Effector memory CD4-positive, alpha-beta T cell (primary cell): ENCODE data around the gene SFXN5.

Source experiments
- DNase-seq, 3 donors: peaks; one replicate each; pipeline ENCODE4 v3.0.0-alpha.2; 2020
- H3K27ac ChIP-seq: 2 replicates; pipeline ENCODE4 v1.7.0; 2013; ENCODE audit warnings: mild to moderate bottlenecking, low read length, moderate library complexity; ENCODE audit not compliant: insufficient read depth, poor library complexity, severe bottlenecking
- H3K27me3 ChIP-seq: replicated peaks from 2 replicates; pipeline ENCODE4 v1.7.0; 2013; ENCODE audit warnings: mild to moderate bottlenecking, low read length; ENCODE audit not compliant: insufficient read depth, control insufficient read depth, poor library complexity, severe bottlenecking
- H3K36me3 ChIP-seq: 2 replicates; pipeline ENCODE4 v1.7.0; 2013; ENCODE audit warnings: mild to moderate bottlenecking, low read length, moderate library complexity; ENCODE audit not compliant: control insufficient read depth, insufficient read depth
- H3K4me1 ChIP-seq: 2 replicates; pipeline ENCODE4 v1.7.0; 2013; ENCODE audit warnings: low read length, mild to moderate bottlenecking; ENCODE audit not compliant: control insufficient read depth, insufficient read depth, poor library complexity, severe bottlenecking
- H3K4me3 ChIP-seq: 2 replicates; pipeline ENCODE4 v1.7.0; 2013; ENCODE audit warnings: low read length, low read depth, mild to moderate bottlenecking; ENCODE audit not compliant: insufficient read depth, poor library complexity, severe bottlenecking
- H3K9me3 ChIP-seq: 2 replicates; pipeline ENCODE4 v1.7.0; 2013; ENCODE audit warnings: mild to moderate bottlenecking, low read length, moderate library complexity; ENCODE audit not compliant: control insufficient read depth

Gene SFXN5

GRCh38 chr2:72940361-72940760 is 131.2 kb downstream of the SFXN5 start:
- Histone ChIP-seq H3K9me3 (no peaks in the 10 kb centered on the region), H3K36me3 (no peaks in the 10 kb centered on the region), H3K4me1 (no peaks in the 10 kb centered on the region)

GRCh38 chr2:72938455-72938854 is 133.1 kb downstream of the SFXN5 start:
- H3K4me1 ChIP-seq, result no peaks in the 10 kb centered on the region
- H3K4me3 ChIP-seq, result no peak overlapping the region
- no peak overlapping the region for H3K27ac ChIP-seq
- H3K27me3 ChIP-seq, result no peaks in the 10 kb centered on the region
- H3K36me3 ChIP-seq, result no peaks in the 10 kb centered on the region
- no peaks in the 10 kb centered on the region for H3K9me3 ChIP-seq
- no peak for DNase-seq

More at GRCh38 chr2:72940361-72940760, 131.2 kb downstream of the SFXN5 start:
- Histone ChIP-seq H3K27me3 (no peaks in the 10 kb centered on the region), H3K27ac (no peak overlapping the region), H3K4me3 (no peak overlapping the region)
- DNase-seq, result no peak

DNA sequence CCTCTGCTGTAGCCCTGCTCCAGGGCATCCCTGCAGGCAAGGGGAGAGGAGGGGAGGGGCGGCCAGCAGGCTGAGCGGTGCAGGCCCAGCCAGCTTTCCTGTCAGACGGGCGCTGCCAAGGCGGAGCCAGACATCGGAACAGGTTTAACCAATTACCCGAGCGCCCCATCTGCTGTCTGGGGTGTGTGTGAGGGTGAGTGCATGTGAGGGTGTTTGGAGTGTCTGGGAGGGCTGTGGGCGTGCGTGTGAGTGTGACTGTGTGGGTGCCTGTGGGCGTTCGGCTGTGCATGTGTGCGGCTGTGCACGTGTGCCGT is 134.2 kb downstream of the SFXN5 start:
- no peak for DNase-seq
- no peak overlapping the region for H3K27ac ChIP-seq
- no peaks in the 10 kb centered on the region for H3K9me3 ChIP-seq
- no peaks in the 10 kb centered on the region for H3K36me3 ChIP-seq
- no peaks in the 10 kb centered on the region for H3K4me1 ChIP-seq
- no peak overlapping the region for H3K4me3 ChIP-seq
- H3K27me3 ChIP-seq, result peaks cover 4% of the 10 kb centered on the region

DNA sequence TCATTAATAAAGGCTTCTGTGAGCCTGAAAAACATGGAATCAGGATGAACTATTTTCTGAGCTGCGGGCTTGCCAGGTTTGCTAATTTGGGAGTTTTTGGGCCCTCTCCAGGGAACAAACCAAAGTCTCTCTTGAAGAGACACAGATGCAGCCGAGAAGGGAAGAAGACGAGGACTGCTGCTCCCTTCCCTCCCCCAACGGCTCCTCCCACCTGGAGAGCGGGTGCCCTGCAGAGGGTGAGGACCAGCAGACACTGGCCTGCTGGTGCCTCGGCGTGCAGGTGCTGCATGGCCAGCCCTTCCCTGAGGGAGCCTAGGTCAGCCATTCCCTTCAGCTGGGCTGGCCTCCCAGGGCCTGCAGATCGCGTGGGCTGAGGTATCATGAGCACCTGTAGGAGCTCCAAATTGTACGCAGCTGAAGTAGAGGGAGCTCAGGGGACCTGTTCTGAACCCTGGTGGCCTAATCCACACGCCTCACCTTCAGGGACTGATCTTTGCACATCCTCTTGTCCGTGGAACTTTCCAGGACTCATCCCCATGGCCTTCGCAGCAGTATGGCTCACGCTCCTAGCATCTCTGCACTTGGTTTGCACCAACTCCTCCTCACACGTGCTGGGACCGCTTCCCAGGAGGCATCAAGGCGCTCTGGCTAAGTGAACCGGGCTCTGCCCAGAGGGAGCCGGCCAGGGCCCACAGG is 134.7 kb downstream of the SFXN5 start:
- no peak for DNase-seq

GRCh38 chr2:72935611-72935957 is 135.9 kb downstream of the SFXN5 start:
- H3K27me3 ChIP-seq, result peaks cover 4% of the 10 kb centered on the region
- no peaks in the 10 kb centered on the region for H3K4me1 ChIP-seq
- no peaks in the 10 kb centered on the region for H3K36me3 ChIP-seq
- H3K27ac ChIP-seq, result no peak overlapping the region
- no peak for DNase-seq
- H3K9me3 ChIP-seq, result no peaks in the 10 kb centered on the region
- no peak overlapping the region for H3K4me3 ChIP-seq

More for the DNA sequence above, 134.7 kb downstream of the SFXN5 start:
- Histone ChIP-seq H3K36me3 (no peaks in the 10 kb centered on the region), H3K9me3 (no peaks in the 10 kb centered on the region), H3K27ac (no peak overlapping the region), H3K4me3 (no peak overlapping the region), H3K4me1 (no peaks in the 10 kb centered on the region), H3K27me3 (peaks cover 4% of the 10 kb centered on the region)

DNA sequence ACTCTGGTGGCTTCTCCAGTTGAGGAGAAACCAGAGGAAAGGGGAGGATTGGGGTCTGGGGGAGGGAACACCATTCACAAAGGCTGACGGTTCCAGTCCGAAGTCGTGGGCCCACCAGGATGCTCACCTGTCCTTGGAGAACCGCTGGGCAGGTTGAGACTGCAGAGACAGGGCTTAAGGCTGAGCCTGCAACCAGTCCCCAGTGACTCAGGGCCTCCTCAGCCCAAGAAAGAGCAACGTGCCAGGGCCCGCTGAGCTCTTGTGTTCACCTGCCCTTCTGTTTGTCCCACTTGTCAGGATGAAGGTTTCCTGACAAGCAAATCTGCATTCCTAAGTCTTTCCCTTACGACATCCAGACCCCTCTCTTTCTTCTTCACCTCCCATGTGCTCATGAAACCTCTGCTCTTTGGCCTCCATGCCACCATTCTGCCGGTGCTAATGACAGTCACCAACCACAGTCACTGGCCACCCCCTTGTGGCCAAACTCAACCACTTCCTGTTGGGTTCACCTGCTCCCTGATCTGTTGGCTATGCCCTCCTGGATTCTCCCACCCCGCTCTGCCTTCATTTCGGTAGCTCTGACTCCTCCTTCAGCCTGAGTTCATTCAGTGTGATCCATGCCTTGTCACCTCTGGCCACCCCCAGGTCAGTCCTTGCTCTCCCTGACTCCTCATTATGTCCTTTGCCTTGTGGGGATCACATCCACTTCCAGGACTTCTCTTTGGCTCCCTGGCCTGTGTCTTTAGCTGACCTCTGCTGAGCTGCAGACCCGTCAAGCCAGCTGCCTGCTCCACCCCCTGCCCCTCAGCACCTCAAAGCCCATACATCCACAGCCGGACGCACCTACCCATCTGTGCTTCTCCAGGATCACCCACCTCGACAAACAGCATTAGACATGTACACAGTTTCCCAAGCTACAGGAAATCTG is 136.6 kb downstream of the SFXN5 start:
- peaks cover 5% of the 10 kb centered on the region for H3K27me3 ChIP-seq
- no peak for DNase-seq
- no peak overlapping the region for H3K4me3 ChIP-seq

GRCh38 chr2:72933646-72934151 is 137.8 kb downstream of the SFXN5 start:
- DNase-seq, result no peak

More for the DNA sequence above, 136.6 kb downstream of the SFXN5 start:
- H3K9me3 ChIP-seq, result no peaks in the 10 kb centered on the region
- H3K4me1 ChIP-seq, result no peaks in the 10 kb centered on the region
- no peaks in the 10 kb centered on the region for H3K36me3 ChIP-seq
- H3K27ac ChIP-seq, result no peak overlapping the region

DNA sequence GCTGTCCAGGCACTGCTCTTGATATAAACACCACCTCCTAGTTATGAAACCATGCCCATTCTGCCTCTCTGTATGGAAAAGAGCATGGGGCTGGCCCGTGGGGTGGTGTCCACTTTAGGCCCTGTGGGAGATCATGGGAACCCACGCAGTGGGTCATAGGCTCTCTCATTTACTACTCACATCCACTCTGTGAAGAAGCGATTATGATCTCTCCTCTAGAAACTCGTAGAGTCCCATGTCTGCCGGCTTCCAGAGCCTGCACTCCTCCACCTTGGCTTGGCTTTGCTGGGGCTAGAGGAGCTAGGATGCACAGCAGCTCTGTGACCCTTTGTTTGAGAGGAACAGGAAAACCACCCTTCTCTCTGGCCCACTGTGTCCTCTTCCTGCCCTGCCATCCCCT is 138.3 kb downstream of the SFXN5 start:
- Histone ChIP-seq H3K4me1 (no peaks in the 10 kb centered on the region), H3K9me3 (no peaks in the 10 kb centered on the region), H3K4me3 (no peak overlapping the region), H3K27ac (no peak overlapping the region), H3K27me3 (peaks cover 7% of the 10 kb centered on the region), H3K36me3 (no peaks in the 10 kb centered on the region)
- no peak for DNase-seq

More at GRCh38 chr2:72933646-72934151, 137.8 kb downstream of the SFXN5 start:
- Histone ChIP-seq H3K27ac (no peak overlapping the region), H3K9me3 (no peaks in the 10 kb centered on the region), H3K4me3 (no peak overlapping the region), H3K27me3 (peaks cover 7% of the 10 kb centered on the region), H3K36me3 (no peaks in the 10 kb centered on the region), H3K4me1 (no peaks in the 10 kb centered on the region)

- Histone ChIP-seq H3K27me3 (peaks cover 9% of the 10 kb centered on the region), H3K4me1 (no peaks in the 10 kb centered on the region), H3K4me3 (no peak overlapping the region), H3K27ac (no peak overlapping the region), H3K36me3 (no peaks in the 10 kb centered on the region), H3K9me3 (no peaks in the 10 kb centered on the region)
- no peak for DNase-seq
Observed at GRCh38 chr2:72932805-72933204, 138.7 kb downstream of the SFXN5 start.
